D341Med (cell line): ENCODE results near the gene SUPT3H.
"Not testable (repeated sequence)": the region's sequence is repeated elsewhere in the genome, so short reads cannot be mapped to it uniquely, and the experiment has no call there.

Experiments
- DNase-seq: peaks from one replicate; pipeline ENCODE4 v3.0.0; 2012; ENCODE audit warnings: low spot score

SUPT3H gene

GRCh38 chr6:45057711-45058110, 320.0 kb downstream of the SUPT3H start:
- DNase-seq = no peak

GRCh38 chr6:45054610-45055009, 323.1 kb downstream of the SUPT3H start:
- no peak for DNase-seq

- no peak for DNase-seq
Measured at GRCh38 chr6:45052325-45052724, 325.4 kb downstream of the SUPT3H start.

GRCh38 chr6:45049188-45049843, 328.4 kb downstream of the SUPT3H start:
- no peak for DNase-seq

- no peak for DNase-seq
Measured at GRCh38 chr6:45047573-45047972, 330.2 kb downstream of the SUPT3H start.

- no peak for DNase-seq
Measured at GRCh38 chr6:45045253-45045601, 332.5 kb downstream of the SUPT3H start.

- no peak for DNase-seq
Measured at GRCh38 chr6:45044510-45045252, 333.1 kb downstream of the SUPT3H start.

- DNase-seq = no peak
Measured at GRCh38 chr6:45044086-45044485, 333.6 kb downstream of the SUPT3H start.

- DNase-seq = not testable (repeated sequence)
Measured at GRCh38 chr6:45042673-45043072, 335.1 kb downstream of the SUPT3H start.

- no peak for DNase-seq
Measured at GRCh38 chr6:45038226-45038625, 339.5 kb downstream of the SUPT3H start.

- DNase-seq = no peak
Measured at GRCh38 chr6:45036103-45036502, 341.6 kb downstream of the SUPT3H start.

- DNase-seq = no peak
Measured at GRCh38 chr6:45032426-45032825, 345.3 kb downstream of the SUPT3H start.

GRCh38 chr6:45031601-45032000, 346.1 kb downstream of the SUPT3H start:
- DNase-seq = no peak

- DNase-seq = no peak
Measured at GRCh38 chr6:45027126-45027525, 350.6 kb downstream of the SUPT3H start.

- no peak for DNase-seq
Measured at GRCh38 chr6:45026003-45026516, 351.7 kb downstream of the SUPT3H start.

GRCh38 chr6:45024610-45025009, 353.1 kb downstream of the SUPT3H start:
- DNase-seq = no peak

GRCh38 chr6:45021676-45022075, 356.1 kb downstream of the SUPT3H start:
- DNase-seq = no peak

- no peak for DNase-seq
Measured at GRCh38 chr6:45012687-45013086, 365.0 kb downstream of the SUPT3H start.

GRCh38 chr6:45009576-45009975, 368.2 kb downstream of the SUPT3H start:
- DNase-seq = no peak

- no peak for DNase-seq
Measured at GRCh38 chr6:45006893-45007292, 370.8 kb downstream of the SUPT3H start.

- DNase-seq = no peak
Measured at GRCh38 chr6:45003961-45004360, 373.8 kb downstream of the SUPT3H start.

- no peak for DNase-seq
Measured at GRCh38 chr6:45003387-45003786, 374.3 kb downstream of the SUPT3H start.

GRCh38 chr6:45002390-45003105, 375.2 kb downstream of the SUPT3H start:
- DNase-seq = no peak
